Neural cell (in vitro differentiated cells): ENCODE data around the gene CMPK2.

ENCODE experiments used
- EP300 ChIP-seq: fragments of 450-650 bp; conservative IDR thresholded peaks from 2 replicates; pipeline ENCODE4 v1.6.1; 2014; ENCODE audit warnings: antibody characterized with exemption, mild to moderate bottlenecking, moderate library complexity; ENCODE audit not compliant: poor library complexity, severe bottlenecking
- EZH2 ChIP-seq: fragments of 200-600, 300-800 bp; shearing (Covaris generic), sonication (generic); IDR thresholded peaks from 2 replicates; pipeline ENCODE4 v1.6.1; 2014; ENCODE audit warnings: antibody characterized with exemption, low read length, borderline replicate concordance, mild to moderate bottlenecking; ENCODE audit not compliant: insufficient read depth, poor library complexity, severe bottlenecking
- MXI1 ChIP-seq: fragments of 450-650 bp; conservative IDR thresholded peaks from 2 replicates; pipeline ENCODE4 v1.6.1; 2014; ENCODE audit warnings: antibody characterized with exemption, mild to moderate bottlenecking; ENCODE audit not compliant: poor library complexity, severe bottlenecking
- POLR2AphosphoS5 ChIP-seq: IDR thresholded peaks from 2 replicates; pipeline ENCODE4 v1.6.1; 2012
- RAD21 ChIP-seq: fragments of 450-650 bp; conservative IDR thresholded peaks from 2 replicates; pipeline ENCODE4 v1.6.1; 2014; ENCODE audit warnings: antibody characterized with exemption, mild to moderate bottlenecking, moderate library complexity
- SMC3 ChIP-seq: fragments of 450-650 bp; conservative IDR thresholded peaks from 2 replicates; pipeline ENCODE4 v1.6.1; 2014; ENCODE audit warnings: antibody characterized with exemption, mild to moderate bottlenecking, moderate library complexity; ENCODE audit not compliant: poor library complexity
- TAF1 ChIP-seq: IDR thresholded peaks from 2 replicates; pipeline ENCODE4 v1.6.1; 2012; ENCODE audit warnings: low read depth
- TF ChIP-seq, protein P1 (sequence below): fragments of 450-650 bp; IDR thresholded peaks from 2 replicates; pipeline ENCODE4 v1.5.1; 2014; ENCODE audit warnings: antibody characterized with exemption, mild to moderate bottlenecking, moderate library complexity; ENCODE audit not compliant: poor library complexity, severe bottlenecking
- TF ChIP-seq, protein P2 (sequence below): IDR thresholded peaks from 2 replicates; pipeline ENCODE4 v1.6.1; 2012; ENCODE audit warnings: borderline replicate concordance

DNA sequence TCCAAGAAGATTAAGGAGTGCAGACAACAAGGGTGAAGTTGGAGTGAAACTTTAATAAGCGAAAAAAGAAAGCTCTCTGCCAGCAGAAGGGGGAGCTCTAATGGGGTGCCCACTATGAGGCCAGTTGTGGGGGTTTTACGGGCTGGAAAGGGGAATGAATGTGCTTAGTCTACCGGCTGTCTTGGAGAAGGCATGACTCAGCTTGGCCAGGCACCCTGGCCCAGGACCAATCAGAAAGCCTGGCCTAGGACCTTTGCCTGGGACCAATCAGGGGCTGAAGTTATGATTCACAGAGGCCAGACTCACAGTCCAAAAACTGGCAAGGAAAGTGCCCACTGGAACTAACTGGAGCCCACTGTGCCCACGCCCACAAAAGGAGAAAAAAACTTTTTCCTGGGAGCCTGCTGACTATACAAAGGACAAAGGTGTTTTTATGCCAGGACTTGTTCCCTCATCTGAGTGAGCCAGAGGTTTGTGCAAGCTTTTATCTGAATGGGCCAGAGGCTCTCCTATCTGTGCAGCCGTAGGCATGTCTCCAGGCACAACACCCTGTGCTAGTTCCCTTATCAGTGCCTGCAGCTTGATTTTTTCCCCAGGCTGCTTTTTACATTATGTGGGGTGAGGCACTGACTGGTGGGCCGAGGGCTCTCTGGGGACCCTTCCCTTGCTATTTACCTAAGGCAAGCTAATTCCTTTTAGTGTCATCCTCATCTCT lies 18.6 kb downstream of the CMPK2 start:
- TF ChIP-seq, protein P1, sequence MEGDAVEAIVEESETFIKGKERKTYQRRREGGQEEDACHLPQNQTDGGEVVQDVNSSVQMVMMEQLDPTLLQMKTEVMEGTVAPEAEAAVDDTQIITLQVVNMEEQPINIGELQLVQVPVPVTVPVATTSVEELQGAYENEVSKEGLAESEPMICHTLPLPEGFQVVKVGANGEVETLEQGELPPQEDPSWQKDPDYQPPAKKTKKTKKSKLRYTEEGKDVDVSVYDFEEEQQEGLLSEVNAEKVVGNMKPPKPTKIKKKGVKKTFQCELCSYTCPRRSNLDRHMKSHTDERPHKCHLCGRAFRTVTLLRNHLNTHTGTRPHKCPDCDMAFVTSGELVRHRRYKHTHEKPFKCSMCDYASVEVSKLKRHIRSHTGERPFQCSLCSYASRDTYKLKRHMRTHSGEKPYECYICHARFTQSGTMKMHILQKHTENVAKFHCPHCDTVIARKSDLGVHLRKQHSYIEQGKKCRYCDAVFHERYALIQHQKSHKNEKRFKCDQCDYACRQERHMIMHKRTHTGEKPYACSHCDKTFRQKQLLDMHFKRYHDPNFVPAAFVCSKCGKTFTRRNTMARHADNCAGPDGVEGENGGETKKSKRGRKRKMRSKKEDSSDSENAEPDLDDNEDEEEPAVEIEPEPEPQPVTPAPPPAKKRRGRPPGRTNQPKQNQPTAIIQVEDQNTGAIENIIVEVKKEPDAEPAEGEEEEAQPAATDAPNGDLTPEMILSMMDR, result no peak
- no peak for TF ChIP-seq EP300
- TF ChIP-seq, protein P2, sequence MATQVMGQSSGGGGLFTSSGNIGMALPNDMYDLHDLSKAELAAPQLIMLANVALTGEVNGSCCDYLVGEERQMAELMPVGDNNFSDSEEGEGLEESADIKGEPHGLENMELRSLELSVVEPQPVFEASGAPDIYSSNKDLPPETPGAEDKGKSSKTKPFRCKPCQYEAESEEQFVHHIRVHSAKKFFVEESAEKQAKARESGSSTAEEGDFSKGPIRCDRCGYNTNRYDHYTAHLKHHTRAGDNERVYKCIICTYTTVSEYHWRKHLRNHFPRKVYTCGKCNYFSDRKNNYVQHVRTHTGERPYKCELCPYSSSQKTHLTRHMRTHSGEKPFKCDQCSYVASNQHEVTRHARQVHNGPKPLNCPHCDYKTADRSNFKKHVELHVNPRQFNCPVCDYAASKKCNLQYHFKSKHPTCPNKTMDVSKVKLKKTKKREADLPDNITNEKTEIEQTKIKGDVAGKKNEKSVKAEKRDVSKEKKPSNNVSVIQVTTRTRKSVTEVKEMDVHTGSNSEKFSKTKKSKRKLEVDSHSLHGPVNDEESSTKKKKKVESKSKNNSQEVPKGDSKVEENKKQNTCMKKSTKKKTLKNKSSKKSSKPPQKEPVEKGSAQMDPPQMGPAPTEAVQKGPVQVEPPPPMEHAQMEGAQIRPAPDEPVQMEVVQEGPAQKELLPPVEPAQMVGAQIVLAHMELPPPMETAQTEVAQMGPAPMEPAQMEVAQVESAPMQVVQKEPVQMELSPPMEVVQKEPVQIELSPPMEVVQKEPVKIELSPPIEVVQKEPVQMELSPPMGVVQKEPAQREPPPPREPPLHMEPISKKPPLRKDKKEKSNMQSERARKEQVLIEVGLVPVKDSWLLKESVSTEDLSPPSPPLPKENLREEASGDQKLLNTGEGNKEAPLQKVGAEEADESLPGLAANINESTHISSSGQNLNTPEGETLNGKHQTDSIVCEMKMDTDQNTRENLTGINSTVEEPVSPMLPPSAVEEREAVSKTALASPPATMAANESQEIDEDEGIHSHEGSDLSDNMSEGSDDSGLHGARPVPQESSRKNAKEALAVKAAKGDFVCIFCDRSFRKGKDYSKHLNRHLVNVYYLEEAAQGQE, result no peak
- no peak for TF ChIP-seq RAD21
- no peak for TF ChIP-seq EZH2
- TF ChIP-seq POLR2AphosphoS5, result no peak
- no peak for TF ChIP-seq TAF1
- no peak for TF ChIP-seq SMC3
- no peak for TF ChIP-seq MXI1
